Erythroblast (primary cell): Measurements from ENCODE around the gene TDRD5.
"Not testable (repeated sequence)": the region's sequence is repeated elsewhere in the genome, so short reads cannot be mapped to it uniquely, and the experiment has no call there.

Source experiments
- DNase-seq, 2 experiments: peaks; one replicate each; lab custom pipeline; 2025; lab: John Stamatoyannopoulos, UW
- GATA1 ChIP-seq: IDR thresholded peaks from 2 replicates; pipeline ENCODE4 v1.6.1; 2011; ENCODE audit warnings: low read depth, mild to moderate bottlenecking, control low read depth, low read length, moderate library complexity
- POLR2A ChIP-seq: IDR thresholded peaks from 2 replicates; pipeline ENCODE4 v1.6.1; 2011; ENCODE audit warnings: mild to moderate bottlenecking, low read length

TDRD5 gene

GRCh38 chr1:179586107-179586823, 5.4 kb upstream of the TDRD5 start:
- TF ChIP-seq POLR2A (no peak), GATA1 (no peak)
- peak; percentile 18 to 26 for DNase-seq

DNA sequence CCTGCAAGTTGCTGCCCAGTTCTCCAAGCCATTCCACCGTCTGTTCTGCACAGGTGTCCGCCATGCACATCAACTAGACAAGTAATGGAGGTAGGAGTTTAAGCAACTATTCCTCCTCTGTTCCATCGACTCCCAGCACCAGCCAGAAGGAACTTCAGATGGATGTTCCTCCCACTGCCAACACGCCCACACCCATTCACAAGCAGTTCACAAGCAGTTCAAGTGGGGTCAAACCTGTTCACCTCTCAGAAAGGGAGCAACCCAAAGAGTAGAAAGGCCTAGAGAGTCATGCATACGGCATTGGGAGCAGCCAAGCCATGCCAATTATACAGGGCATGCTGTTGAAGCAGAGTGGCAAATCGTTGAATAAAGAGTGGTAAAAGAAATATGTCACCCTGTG, 4.3 kb upstream of the TDRD5 start:
- TF ChIP-seq GATA1 (no peak), POLR2A (no peak)
- no peak for DNase-seq

- TF ChIP-seq POLR2A (no peak), GATA1 (no peak)
- no peak for DNase-seq
These were observed 3.1 kb upstream of the TDRD5 start for GRCh38 chr1:179588425-179589024.

DNA sequence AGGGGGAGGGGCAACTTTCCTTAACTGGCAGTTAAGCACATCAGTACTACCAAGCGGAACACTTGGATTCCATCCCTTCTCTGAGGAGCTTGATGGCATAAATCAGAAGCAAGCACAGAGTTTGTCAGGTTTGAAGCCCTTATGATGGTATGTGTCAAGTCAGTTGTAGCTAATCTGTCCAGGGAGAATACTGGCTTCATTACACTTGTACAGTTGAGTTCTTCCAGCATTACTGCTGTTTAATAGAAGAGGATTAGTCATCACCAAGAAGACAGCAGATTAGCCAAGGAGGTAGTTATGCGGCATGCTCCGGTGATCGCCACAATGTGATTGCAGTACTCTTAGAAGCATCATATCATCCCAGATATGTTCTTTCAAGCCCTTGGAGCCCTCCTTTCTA, 2.1 kb upstream of the TDRD5 start:
- no peak for TF ChIP-seq GATA1
- no peak for TF ChIP-seq POLR2A
- DNase-seq, result no peak

DNA sequence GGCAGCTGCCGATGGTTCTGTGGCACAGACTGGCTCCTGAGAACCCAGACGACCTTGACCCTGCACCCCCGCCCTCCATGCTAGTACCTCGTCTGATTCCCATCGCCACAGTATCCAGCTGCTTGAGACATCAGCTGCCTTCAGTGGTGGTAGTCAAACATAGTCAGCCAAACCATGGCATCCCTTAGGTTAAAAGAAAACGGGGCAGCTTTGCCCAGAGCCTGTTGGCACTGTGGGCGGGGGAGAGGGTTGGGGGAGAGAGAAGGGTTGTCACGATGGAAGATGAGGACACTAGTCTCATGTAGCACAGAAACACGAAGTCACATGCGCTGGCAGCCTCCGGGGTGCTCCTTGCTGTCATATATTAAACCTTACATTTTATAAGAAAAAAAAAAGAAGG, 961 bp upstream of the TDRD5 start:
- no peak for DNase-seq
- TF ChIP-seq GATA1 (no peak), POLR2A (no peak)

DNA sequence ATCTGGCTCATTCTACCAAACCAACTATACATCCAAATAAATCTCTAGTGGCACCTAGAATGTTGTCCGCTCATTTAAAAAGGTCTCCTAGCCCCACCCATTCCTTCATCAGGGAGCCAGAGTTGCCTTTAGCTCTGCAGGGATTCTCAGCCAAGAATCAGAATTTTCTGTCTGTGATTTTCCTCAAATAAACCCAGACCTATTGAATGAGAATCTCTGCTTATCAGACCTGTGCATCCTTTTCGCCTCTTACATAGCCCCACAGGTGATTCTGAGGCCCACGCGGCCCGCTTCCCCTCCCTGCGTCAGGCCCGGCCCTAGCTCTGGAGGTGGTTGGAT, 410 bp upstream of the TDRD5 start:
- DNase-seq, result no peak
- no peak for TF ChIP-seq POLR2A
- no peak for TF ChIP-seq GATA1

GRCh38 chr1:179598631-179599030, 7.0 kb downstream of the TDRD5 start:
- TF ChIP-seq POLR2A, result no peak
- TF ChIP-seq GATA1, result no peak
- DNase-seq, result no peak

- no peak for TF ChIP-seq GATA1
- no peak for TF ChIP-seq POLR2A
- DNase-seq, result peak; percentile 18 to 39
These were observed 8.1 kb downstream of the TDRD5 start for GRCh38 chr1:179599623-179600249.

- no peak for DNase-seq
- no peak for TF ChIP-seq GATA1
- no peak for TF ChIP-seq POLR2A
These were observed 9.5 kb downstream of the TDRD5 start for GRCh38 chr1:179601093-179601492.

DNA sequence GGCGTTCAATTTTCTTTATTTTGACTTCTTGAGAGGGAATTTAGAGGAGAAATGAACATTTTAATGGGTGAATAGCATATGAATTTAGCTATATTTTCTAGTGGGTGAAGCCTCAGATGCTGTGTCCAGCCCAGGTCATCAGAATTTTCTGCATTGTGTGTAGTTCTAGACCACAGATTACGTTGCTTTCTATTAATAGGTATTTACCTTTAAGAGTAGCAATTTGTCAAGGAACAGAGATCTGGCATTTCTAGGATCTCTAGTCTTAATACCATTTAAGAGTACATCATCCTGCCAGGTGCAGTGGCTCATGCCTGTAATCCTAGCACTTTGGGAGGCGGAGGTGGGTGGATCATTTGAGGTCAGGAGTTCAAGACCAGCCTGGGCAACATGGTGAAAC, 20.7 kb downstream of the TDRD5 start:
- no peak for TF ChIP-seq GATA1
- no peak for TF ChIP-seq POLR2A
- no peak for DNase-seq

DNA sequence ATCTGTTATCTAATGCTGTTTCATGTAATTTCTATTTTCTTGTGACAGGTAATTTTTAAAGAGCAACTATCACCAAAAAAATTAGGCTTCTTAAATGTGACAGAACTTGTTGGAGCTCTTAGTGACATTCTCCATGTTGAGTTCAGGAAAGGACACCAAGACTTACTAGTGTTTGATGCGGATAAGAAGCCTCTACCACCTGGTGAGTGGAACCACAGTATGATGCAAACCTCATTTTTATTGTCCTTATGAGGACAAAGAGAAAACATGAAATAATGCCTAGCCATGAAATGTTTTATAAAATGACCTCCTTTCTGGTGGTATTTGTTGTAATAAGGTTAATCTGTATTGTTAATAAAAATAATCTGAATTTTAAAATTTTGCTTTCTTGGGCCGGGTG, 39.1 kb downstream of the TDRD5 start:
- TF ChIP-seq POLR2A (no peak), GATA1 (no peak)
- no peak for DNase-seq

DNA sequence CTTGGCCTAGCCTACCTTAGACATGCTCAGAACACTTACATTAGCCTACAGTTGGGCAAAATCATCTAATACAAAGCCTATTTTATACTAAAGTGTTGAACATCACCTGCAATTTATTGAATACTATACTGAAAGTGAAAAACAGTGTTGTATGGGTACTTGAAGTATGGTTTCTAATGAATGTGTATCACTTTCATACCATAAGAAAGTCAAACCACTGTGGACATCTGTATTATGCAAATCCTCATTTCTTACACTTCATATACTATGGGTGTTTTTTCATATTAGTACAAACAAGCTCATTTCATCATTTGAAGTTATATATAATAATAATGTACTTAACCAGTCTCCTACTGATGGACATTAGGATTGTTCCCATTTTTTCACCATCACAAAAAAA, 41.2 kb downstream of the TDRD5 start:
- no peak for TF ChIP-seq POLR2A
- TF ChIP-seq GATA1, result no peak
- no peak for DNase-seq

GRCh38 chr1:179637211-179637860, 45.7 kb downstream of the TDRD5 start:
- DNase-seq, result no peak
- TF ChIP-seq POLR2A, result no peak
- no peak for TF ChIP-seq GATA1

- TF ChIP-seq GATA1, result no peak
- TF ChIP-seq POLR2A, result no peak
- DNase-seq, result no peak
These were observed 69.4 kb downstream of the TDRD5 start for GRCh38 chr1:179661018-179661417.

- TF ChIP-seq GATA1 (no peak), POLR2A (no peak)
These were observed 72.2 kb downstream of the TDRD5 start for GRCh38 chr1:179663810-179664209.

GRCh38 chr1:179677882-179678281, 86.2 kb downstream of the TDRD5 start:
- no peak for DNase-seq
- TF ChIP-seq GATA1 (no peak), POLR2A (no peak)

More at GRCh38 chr1:179663810-179664209, 72.2 kb downstream of the TDRD5 start:
- DNase-seq, result no peak

DNA sequence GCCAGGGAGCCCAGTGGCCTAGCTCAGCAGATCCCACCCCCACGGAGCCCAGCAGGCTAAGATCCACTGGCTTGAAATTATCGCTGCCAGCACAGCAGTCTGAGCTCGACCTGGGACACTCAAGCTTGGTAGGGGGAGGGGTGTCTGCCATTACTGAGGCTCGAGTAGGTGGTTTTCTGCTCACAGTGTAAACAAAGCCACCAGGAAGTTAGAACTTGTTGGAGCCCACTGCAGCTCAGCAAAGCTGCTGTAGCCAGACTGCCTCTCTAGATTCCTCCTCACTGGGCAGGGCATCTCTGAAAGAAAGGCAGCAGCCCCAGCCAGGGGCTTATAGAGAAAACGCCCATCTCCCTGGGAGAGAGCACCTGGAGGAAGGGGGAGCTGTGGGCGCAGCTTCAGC, 102.9 kb downstream of the TDRD5 start:
- not testable (repeated sequence) for DNase-seq
